HG02571 (cell line): ENCODE measurements around the gene IL10RB.
"Not testable (repeated sequence)": the region's sequence is repeated elsewhere in the genome, so short reads cannot be mapped to it uniquely, and the experiment has no call there.

Source experiments
- ATAC-seq: cut with Tn5 transposase; IDR thresholded peaks from one replicate; pipeline ENCODE4 v1.9.1; 2021; ENCODE audit warnings: mild to moderate bottlenecking, moderate library complexity; ENCODE audit not compliant: unreplicated experiment

IL10RB gene

GRCh38 chr21:33240404-33240803 lies 25.8 kb upstream of the IL10RB start:
- ATAC-seq = no peak

GRCh38 chr21:33241846-33242245 lies 24.3 kb upstream of the IL10RB start:
- ATAC-seq = no peak

GRCh38 chr21:33242846-33243245 lies 23.3 kb upstream of the IL10RB start:
- not testable (repeated sequence) for ATAC-seq

GRCh38 chr21:33244082-33244778 lies 21.9 kb upstream of the IL10RB start:
- no peak for ATAC-seq

- no peak for ATAC-seq
Observed at GRCh38 chr21:33244779-33245105, 21.4 kb upstream of the IL10RB start.

GRCh38 chr21:33245289-33245918 lies 20.8 kb upstream of the IL10RB start:
- ATAC-seq = no peak

GRCh38 chr21:33246506-33246905 lies 19.7 kb upstream of the IL10RB start:
- ATAC-seq = no peak

- ATAC-seq = no peak
Observed at GRCh38 chr21:33246963-33247362, 19.2 kb upstream of the IL10RB start.

GRCh38 chr21:33247599-33247998 lies 18.6 kb upstream of the IL10RB start:
- ATAC-seq = no peak

GRCh38 chr21:33249331-33250002 lies 16.7 kb upstream of the IL10RB start:
- no peak for ATAC-seq

- ATAC-seq = no peak
Observed at GRCh38 chr21:33251119-33251518, 15.0 kb upstream of the IL10RB start.

- not testable (repeated sequence) for ATAC-seq
Observed at GRCh38 chr21:33253382-33253781, 12.8 kb upstream of the IL10RB start.

- ATAC-seq = no peak
Observed at GRCh38 chr21:33254766-33255165, 11.4 kb upstream of the IL10RB start.

- ATAC-seq = no peak
Observed at GRCh38 chr21:33255404-33255803, 10.8 kb upstream of the IL10RB start.

- no peak for ATAC-seq
Observed at GRCh38 chr21:33256019-33256418, 10.1 kb upstream of the IL10RB start.

GRCh38 chr21:33257094-33257803 lies 8.9 kb upstream of the IL10RB start:
- no peak for ATAC-seq

- no peak for ATAC-seq
Observed at GRCh38 chr21:33258475-33258874, 7.7 kb upstream of the IL10RB start.

GRCh38 chr21:33259428-33259827 lies 6.7 kb upstream of the IL10RB start:
- no peak for ATAC-seq

GRCh38 chr21:33259995-33260394 lies 6.2 kb upstream of the IL10RB start:
- ATAC-seq = no peak

- no peak for ATAC-seq
Observed at GRCh38 chr21:33261635-33262034, 4.5 kb upstream of the IL10RB start.

- ATAC-seq = no peak
Observed at GRCh38 chr21:33262921-33263320, 3.2 kb upstream of the IL10RB start.

- no peak for ATAC-seq
Observed at GRCh38 chr21:33264561-33264960, 1.6 kb upstream of the IL10RB start.
